ENCODE data around the gene PRR18. TPM values are rescaled to one million over a fixed set of nuclear protein-coding genes. Genes with fewer than 3 reads are reported as not detected.

PRR18 gene
- total RNA-seq, 1 experiment from 2014 or later: not detected

- no peak overlapping the region for H3K23ac ChIP-seq (ENCODE audit: insufficient read length, low read depth, low read length)
- Mint-ChIP-seq H3K4me1 (peaks cover 22 to 25% of the 10 kb centered on the region in 2 experiments), H3K36me3 (ENCODE audit: insufficient read depth in 1 of 3, low read depth in 3 of 3) (peaks cover 14 to 40% (median 19%) of the 10 kb centered on the region in 3 experiments; a peak in 6 of 7 replicates), H3K4me3 (no peak overlapping the region), H3K9me3 (no peaks in the 10 kb centered on the region), H3K27me3 (ENCODE audit: low read depth) (no peaks in the 10 kb centered on the region), H3K27ac (no peak overlapping the region)
- H4K8ac ChIP-seq (replicated peaks; ENCODE audit: insufficient read length, low read depth, low read length): no peak overlapping the region
- H2BK120ac ChIP-seq (ENCODE audit: low read depth, low read length, poor library complexity, severe bottlenecking): no peak overlapping the region
- H3K27me3 ChIP-seq (ENCODE audit: insufficient read depth, low read length): no peaks in the 10 kb centered on the region
- no peak for DNase-seq
- no peak overlapping the region for H2AK5ac ChIP-seq (ENCODE audit: insufficient read length, low read length)
- no peaks in the 10 kb centered on the region for H3K9me3 ChIP-seq (ENCODE audit: control insufficient read depth, low read depth, low read length)
- H3K56ac ChIP-seq (ENCODE audit: insufficient read length, low read depth, low read length): no peak overlapping the region
- no peak overlapping the region for H4K91ac ChIP-seq (ENCODE audit: insufficient read length, low read depth, low read length)
- H3K4me1 ChIP-seq (ENCODE audit: insufficient read depth, low read length): no peaks in the 10 kb centered on the region; the same call in 1 of the 2 replicates
- no peak overlapping the region for H2BK15ac ChIP-seq (ENCODE audit: low read depth, low read length)
- H4K5ac ChIP-seq (ENCODE audit: insufficient read length, low read depth, low read length): no peak overlapping the region
- TF ChIP-seq, protein P1, sequence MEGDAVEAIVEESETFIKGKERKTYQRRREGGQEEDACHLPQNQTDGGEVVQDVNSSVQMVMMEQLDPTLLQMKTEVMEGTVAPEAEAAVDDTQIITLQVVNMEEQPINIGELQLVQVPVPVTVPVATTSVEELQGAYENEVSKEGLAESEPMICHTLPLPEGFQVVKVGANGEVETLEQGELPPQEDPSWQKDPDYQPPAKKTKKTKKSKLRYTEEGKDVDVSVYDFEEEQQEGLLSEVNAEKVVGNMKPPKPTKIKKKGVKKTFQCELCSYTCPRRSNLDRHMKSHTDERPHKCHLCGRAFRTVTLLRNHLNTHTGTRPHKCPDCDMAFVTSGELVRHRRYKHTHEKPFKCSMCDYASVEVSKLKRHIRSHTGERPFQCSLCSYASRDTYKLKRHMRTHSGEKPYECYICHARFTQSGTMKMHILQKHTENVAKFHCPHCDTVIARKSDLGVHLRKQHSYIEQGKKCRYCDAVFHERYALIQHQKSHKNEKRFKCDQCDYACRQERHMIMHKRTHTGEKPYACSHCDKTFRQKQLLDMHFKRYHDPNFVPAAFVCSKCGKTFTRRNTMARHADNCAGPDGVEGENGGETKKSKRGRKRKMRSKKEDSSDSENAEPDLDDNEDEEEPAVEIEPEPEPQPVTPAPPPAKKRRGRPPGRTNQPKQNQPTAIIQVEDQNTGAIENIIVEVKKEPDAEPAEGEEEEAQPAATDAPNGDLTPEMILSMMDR (conservative IDR thresholded peaks at IDR 0.05): no peak
- peaks cover 29% of the 10 kb centered on the region for H3K79me1 ChIP-seq (ENCODE audit: insufficient read depth, low read depth, low read length, poor library complexity, severe bottlenecking)
- H2AFZ ChIP-seq (ENCODE audit: low read length): no peak overlapping the region
- no peaks in the 10 kb centered on the region for H3K23me2 ChIP-seq (ENCODE audit: insufficient read length, low read depth, low read length, poor library complexity, severe bottlenecking)
- WGBS (ENCODE audit: extremely low coverage, insufficient read length, low lambda C conversion rate): no CpG with 5 or more reads among the region's 11 CpGs
- H3K14ac ChIP-seq (ENCODE audit: insufficient read depth, low read length): no peak overlapping the region
- no peaks in the 10 kb centered on the region for H4K20me1 ChIP-seq (ENCODE audit: control insufficient read depth, insufficient read depth, insufficient read length)
- H3K18ac ChIP-seq (ENCODE audit: insufficient read length, low read depth, low read length): no peak overlapping the region
- H2BK12ac ChIP-seq (ENCODE audit: insufficient read length, low read depth, low read length): no peak overlapping the region
- H3K9ac ChIP-seq (ENCODE audit: extremely low read depth, insufficient read length, low read length): no peak overlapping the region
- H2BK5ac ChIP-seq (ENCODE audit: insufficient read length, low read length): no peak overlapping the region
- H3T11ph ChIP-seq (ENCODE audit: low read length): no peak overlapping the region
- H3K27ac ChIP-seq (ENCODE audit: insufficient read length, low read depth, low read length): no peak overlapping the region
- H2BK20ac ChIP-seq (ENCODE audit: low read depth, low read length, poor library complexity, severe bottlenecking): no peak overlapping the region
- H3K4ac ChIP-seq (ENCODE audit: low read depth, low read length): no peak overlapping the region
- no peak overlapping the region for H3K4me2 ChIP-seq (ENCODE audit: insufficient read depth, insufficient read length, low read length)
- H3K79me2 ChIP-seq (ENCODE audit: insufficient read depth, low read length): peaks cover 48% of the 10 kb centered on the region; the same call in 1 of the 2 replicates
Observed at GRCh38 chr6:166335378-166336302, 27.4 kb upstream of the PRR18 start.
